ENCODE results near the gene PDGFRB.

PDGFRB gene

GRCh38 chr5:150176745-150177477, 21.3 kb upstream of the PDGFRB start:
- CTCF ChIA-PET: interaction anchor here (1.3 to 13.3 kb wide), 10 partner anchors 10 to 343 kb away, joined by 3 to 176 read pairs (median 14); partner anchors contain the start of genes CDX1 and SLC6A7
- no peak for DNase-seq (ENCODE audit: low read depth, low spot score)
- no peak overlapping the region for H3K4me3 ChIP-seq (ENCODE audit: low read depth, low read length)
- no peak for TF ChIP-seq CTCF (IDR thresholded peaks at IDR 0.05; ENCODE audit: insufficient read depth, low read length, missing control alignments)
- POLR2A ChIA-PET: no interaction called here

GRCh38 chr5:150175536-150175935, 19.9 kb upstream of the PDGFRB start:
- POLR2A ChIA-PET: interaction anchor here (0.5 kb wide), 1 partner anchor 157 kb away, joined by 3 read pairs; no protein-coding TSS in a partner anchor
- TF ChIP-seq CTCF (IDR thresholded peaks at IDR 0.05; ENCODE audit: insufficient read depth, low read length, missing control alignments): peak; percentile 72
- no peak for DNase-seq (ENCODE audit: low read depth, low spot score)
- CTCF ChIA-PET: interaction anchor here (0.8 to 13.3 kb wide), 22 partner anchors 8 to 341 kb away, joined by 3 to 176 read pairs (median 6); partner anchors contain the start of genes CDX1 and SLC6A7
- H3K4me3 ChIP-seq (ENCODE audit: low read depth, low read length): no peak overlapping the region

- no peak for DNase-seq (ENCODE audit: low read depth, low spot score)
- no peak overlapping the region for H3K4me3 ChIP-seq (ENCODE audit: low read depth, low read length)
- POLR2A ChIA-PET: interaction anchor here (0.5 kb wide), 1 partner anchor 157 kb away, joined by 3 read pairs; no protein-coding TSS in a partner anchor
- no peak for TF ChIP-seq CTCF (IDR thresholded peaks at IDR 0.05; ENCODE audit: insufficient read depth, low read length, missing control alignments)
- CTCF ChIA-PET: interaction anchor here (0.7 to 13.3 kb wide), 19 partner anchors 9 to 341 kb away, joined by 3 to 176 read pairs (median 7); partner anchors contain the start of genes CDX1 and SLC6A7
Observed at GRCh38 chr5:150175076-150175475, 19.4 kb upstream of the PDGFRB start.

GRCh38 chr5:150174285-150174684, 18.6 kb upstream of the PDGFRB start:
- TF ChIP-seq CTCF (IDR thresholded peaks at IDR 0.05; ENCODE audit: insufficient read depth, low read length, missing control alignments): no peak
- ChIA-PET CTCF (interaction anchor here (0.6 to 13.3 kb wide), 14 partner anchors 10 to 47 kb away, joined by 3 to 176 read pairs (median 6); partner anchors contain the start of gene SLC6A7), POLR2A (no interaction called here)
- H3K4me3 ChIP-seq (ENCODE audit: low read depth, low read length): no peak overlapping the region
- no peak for DNase-seq (ENCODE audit: low read depth, low spot score)

GRCh38 chr5:150173161-150173560, 17.5 kb upstream of the PDGFRB start:
- TF ChIP-seq CTCF (IDR thresholded peaks at IDR 0.05; ENCODE audit: insufficient read depth, low read length, missing control alignments): no peak
- no peak overlapping the region for H3K4me3 ChIP-seq (ENCODE audit: low read depth, low read length)
- ChIA-PET CTCF (interaction anchor here (1.1 to 13.3 kb wide), 5 partner anchors 12 to 74 kb away, joined by 3 to 176 read pairs (median 3); no protein-coding TSS in a partner anchor), POLR2A (no interaction called here)
- DNase-seq (ENCODE audit: low read depth, low spot score): no peak

GRCh38 chr5:150172556-150172955, 16.9 kb upstream of the PDGFRB start:
- TF ChIP-seq CTCF (IDR thresholded peaks at IDR 0.05; ENCODE audit: insufficient read depth, low read length, missing control alignments): no peak
- no peak for DNase-seq (ENCODE audit: low read depth, low spot score)
- CTCF ChIA-PET: interaction anchor here (1.1 to 13.3 kb wide), 6 partner anchors 12 to 74 kb away, joined by 3 to 176 read pairs (median 3); no protein-coding TSS in a partner anchor
- POLR2A ChIA-PET: no interaction called here
- no peak overlapping the region for H3K4me3 ChIP-seq (ENCODE audit: low read depth, low read length)
